Measurements from ENCODE around the gene FKBP3. TPM values are rescaled to one million over a fixed set of nuclear protein-coding genes. Genes with fewer than 3 reads are reported as not detected.

The FKBP3 gene
- polyA plus RNA-seq, 1 experiment, result 8.9 TPM

- no peak overlapping the region for H3K4me3 ChIP-seq (ENCODE audit: low read depth, low read length)
- no peak for DNase-seq (ENCODE audit: low read depth)
- H3K27me3 ChIP-seq (ENCODE audit: control insufficient read depth, insufficient read depth, low read length), result no peaks in the 10 kb centered on the region
- POLR2A ChIA-PET, result interaction anchor here (0.6 kb wide), 1 partner anchor 133 kb away, joined by 3 read pairs; no protein-coding TSS in a partner anchor
- CTCF ChIA-PET, result interaction anchor here (1.1 kb wide), 1 partner anchor 127 kb away, joined by 5 read pairs; no protein-coding TSS in a partner anchor
- no peaks in the 10 kb centered on the region for H3K36me3 ChIP-seq (ENCODE audit: control insufficient read depth, insufficient read depth, low read length)
- no peak for TF ChIP-seq CTCF (IDR thresholded peaks at IDR 0.05; ENCODE audit: insufficient read depth, low read depth, low read length)
Measured at GRCh38 chr14:45140661-45141187, 6.4 kb upstream of the FKBP3 start.

- POLR2A ChIA-PET, result interaction anchor here (0.7 kb wide), 1 partner anchor 57 kb away, joined by 5 read pairs; no protein-coding TSS in a partner anchor
- DNase-seq (ENCODE audit: low read depth), result no peak
Measured at GRCh38 chr14:45136399-45136798, 2.1 kb upstream of the FKBP3 start.

GRCh38 chr14:45135659-45136395, 1.5 kb upstream of the FKBP3 start, which contains the start of gene FANCM:
Gene FANCM (plus strand): TSS chr14:45135930. CDS start chr14:45136032, 102 bp downstream.
- Histone ChIP-seq H3K36me3 (ENCODE audit: control insufficient read depth, insufficient read depth, low read length) (no peaks in the 10 kb centered on the region), H3K4me3 (ENCODE audit: low read depth, low read length) (peak within 1 kb of the TSS; percentile 53), H3K27me3 (ENCODE audit: control insufficient read depth, insufficient read depth, low read length) (no peaks in the 10 kb centered on the region)
- no peak for TF ChIP-seq CTCF (IDR thresholded peaks at IDR 0.05; ENCODE audit: insufficient read depth, low read depth, low read length)
- CTCF ChIA-PET, result interaction anchor here (1.8 to 2.6 kb wide), 2 partner anchors 37 to 133 kb away, joined by 4 to 14 read pairs; no protein-coding TSS in a partner anchor
- peak; percentile 83 for DNase-seq (ENCODE audit: low read depth)
- POLR2A ChIA-PET, result interaction anchor here (0.7 kb wide), 1 partner anchor 57 kb away, joined by 5 read pairs; no protein-coding TSS in a partner anchor

More at GRCh38 chr14:45136399-45136798, 2.1 kb upstream of the FKBP3 start:
- H3K4me3 ChIP-seq (ENCODE audit: low read depth, low read length), result peak overlapping the region; percentile 53
- no peaks in the 10 kb centered on the region for H3K27me3 ChIP-seq (ENCODE audit: control insufficient read depth, insufficient read depth, low read length)
- no peaks in the 10 kb centered on the region for H3K36me3 ChIP-seq (ENCODE audit: control insufficient read depth, insufficient read depth, low read length)
- no peak for TF ChIP-seq CTCF (IDR thresholded peaks at IDR 0.05; ENCODE audit: insufficient read depth, low read depth, low read length)
- CTCF ChIA-PET, result interaction anchor here (1.8 to 2.6 kb wide), 2 partner anchors 37 to 132 kb away, joined by 4 to 14 read pairs; no protein-coding TSS in a partner anchor

- peak overlapping the region; percentile 53 for H3K4me3 ChIP-seq (ENCODE audit: low read depth, low read length)
- no peaks in the 10 kb centered on the region for H3K27me3 ChIP-seq (ENCODE audit: control insufficient read depth, insufficient read depth, low read length)
- POLR2A ChIA-PET, result no interaction called here
- CTCF ChIA-PET, result interaction anchor here (1.8 to 2.6 kb wide), 2 partner anchors 36 to 133 kb away, joined by 4 to 14 read pairs; no protein-coding TSS in a partner anchor
- no peaks in the 10 kb centered on the region for H3K36me3 ChIP-seq (ENCODE audit: control insufficient read depth, insufficient read depth, low read length)
- no peak for DNase-seq (ENCODE audit: low read depth)
- TF ChIP-seq CTCF (IDR thresholded peaks at IDR 0.05; ENCODE audit: insufficient read depth, low read depth, low read length), result no peak
Measured at GRCh38 chr14:45135156-45135555, 875 bp upstream of the FKBP3 start.

- no peak for TF ChIP-seq CTCF (IDR thresholded peaks at IDR 0.05; ENCODE audit: insufficient read depth, low read depth, low read length)
- DNase-seq (ENCODE audit: low read depth), result no peak
- ChIA-PET POLR2A (interaction anchor here (0.6 kb wide), 1 partner anchor 172 kb away, joined by 3 read pairs; the partner anchor contains the start of gene KLHL28), CTCF (no interaction called here)
- H3K27me3 ChIP-seq (ENCODE audit: control insufficient read depth, insufficient read depth, low read length), result no peaks in the 10 kb centered on the region
- H3K36me3 ChIP-seq (ENCODE audit: control insufficient read depth, insufficient read depth, low read length), result no peaks in the 10 kb centered on the region
- H3K4me3 ChIP-seq (ENCODE audit: low read depth, low read length), result peak overlapping the region; percentile 59
Measured at GRCh38 chr14:45133683-45134050, 614 bp downstream of the FKBP3 start.

Measured in BJ (cell line).